Hepatocyte (in vitro differentiated cells): ENCODE data around the gene GATAD2A.

Source experiments
- CTCF ChIP-seq: fragments of 200-600 bp; sonication (generic); IDR thresholded peaks from 2 replicates; pipeline ENCODE4 v1.5.1; 2016; ENCODE audit warnings: antibody characterized with exemption, mild to moderate bottlenecking; ENCODE audit not compliant: poor library complexity
- EZH2 ChIP-seq: fragments of 200-600 bp; sonication (generic); IDR thresholded peaks from 2 replicates; pipeline ENCODE4 v1.6.1; 2016; ENCODE audit warnings: antibody characterized with exemption, mild to moderate bottlenecking, borderline replicate concordance

- TF ChIP-seq CTCF, result no peak
- no peak for TF ChIP-seq EZH2
Measured at GRCh38 chr19:19493841-19494546, 88.5 kb downstream of the GATAD2A start.
